ENCODE data around the gene PSMD1.

PSMD1 gene

DNA sequence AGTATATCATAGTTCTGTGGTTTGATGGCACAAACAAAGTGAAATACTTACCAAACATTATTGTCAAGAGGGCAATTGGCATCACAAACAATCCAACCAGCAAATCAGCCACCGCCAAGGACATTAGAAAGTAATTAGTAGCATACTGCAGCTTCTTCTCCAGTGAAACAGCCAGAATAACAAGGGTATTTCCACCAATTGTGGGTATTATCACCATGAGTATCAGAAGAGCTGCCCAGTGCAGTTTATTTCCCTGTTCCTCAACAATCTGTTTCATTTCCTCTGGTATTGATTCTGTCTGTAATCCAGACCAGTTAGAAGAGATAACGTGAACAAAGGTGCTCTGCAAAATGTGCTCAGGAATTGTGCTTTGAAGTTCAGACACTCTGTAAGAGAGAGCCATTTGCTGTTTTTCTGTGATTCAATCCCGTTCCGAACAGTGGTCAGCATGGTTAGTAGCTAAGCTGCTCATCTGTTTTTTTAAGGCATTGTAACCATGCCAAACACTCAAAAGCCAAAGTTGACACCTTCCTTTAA, 66.8 kb downstream of the PSMD1 start:
- ChIA-PET CTCF (interaction anchor here (0.7 to 3.3 kb wide), 3 partner anchors 20 to 107 kb away, joined by 3 to 20 read pairs (median 7); no protein-coding TSS in a partner anchor), POLR2A (interaction anchor here (0.7 kb wide), 1 partner anchor 19 kb away, joined by 3 read pairs; no protein-coding TSS in a partner anchor)
- TF ChIP-seq, protein P1, sequence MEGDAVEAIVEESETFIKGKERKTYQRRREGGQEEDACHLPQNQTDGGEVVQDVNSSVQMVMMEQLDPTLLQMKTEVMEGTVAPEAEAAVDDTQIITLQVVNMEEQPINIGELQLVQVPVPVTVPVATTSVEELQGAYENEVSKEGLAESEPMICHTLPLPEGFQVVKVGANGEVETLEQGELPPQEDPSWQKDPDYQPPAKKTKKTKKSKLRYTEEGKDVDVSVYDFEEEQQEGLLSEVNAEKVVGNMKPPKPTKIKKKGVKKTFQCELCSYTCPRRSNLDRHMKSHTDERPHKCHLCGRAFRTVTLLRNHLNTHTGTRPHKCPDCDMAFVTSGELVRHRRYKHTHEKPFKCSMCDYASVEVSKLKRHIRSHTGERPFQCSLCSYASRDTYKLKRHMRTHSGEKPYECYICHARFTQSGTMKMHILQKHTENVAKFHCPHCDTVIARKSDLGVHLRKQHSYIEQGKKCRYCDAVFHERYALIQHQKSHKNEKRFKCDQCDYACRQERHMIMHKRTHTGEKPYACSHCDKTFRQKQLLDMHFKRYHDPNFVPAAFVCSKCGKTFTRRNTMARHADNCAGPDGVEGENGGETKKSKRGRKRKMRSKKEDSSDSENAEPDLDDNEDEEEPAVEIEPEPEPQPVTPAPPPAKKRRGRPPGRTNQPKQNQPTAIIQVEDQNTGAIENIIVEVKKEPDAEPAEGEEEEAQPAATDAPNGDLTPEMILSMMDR (IDR thresholded peaks at IDR 0.05; ENCODE audit: insufficient read depth, low read length, missing control alignments) = no peak
- no peak for DNase-seq (ENCODE audit: low read depth, low spot score)
- H3K4me3 ChIP-seq (ENCODE audit: low read depth, low read length) = no peak overlapping the region

DNA sequence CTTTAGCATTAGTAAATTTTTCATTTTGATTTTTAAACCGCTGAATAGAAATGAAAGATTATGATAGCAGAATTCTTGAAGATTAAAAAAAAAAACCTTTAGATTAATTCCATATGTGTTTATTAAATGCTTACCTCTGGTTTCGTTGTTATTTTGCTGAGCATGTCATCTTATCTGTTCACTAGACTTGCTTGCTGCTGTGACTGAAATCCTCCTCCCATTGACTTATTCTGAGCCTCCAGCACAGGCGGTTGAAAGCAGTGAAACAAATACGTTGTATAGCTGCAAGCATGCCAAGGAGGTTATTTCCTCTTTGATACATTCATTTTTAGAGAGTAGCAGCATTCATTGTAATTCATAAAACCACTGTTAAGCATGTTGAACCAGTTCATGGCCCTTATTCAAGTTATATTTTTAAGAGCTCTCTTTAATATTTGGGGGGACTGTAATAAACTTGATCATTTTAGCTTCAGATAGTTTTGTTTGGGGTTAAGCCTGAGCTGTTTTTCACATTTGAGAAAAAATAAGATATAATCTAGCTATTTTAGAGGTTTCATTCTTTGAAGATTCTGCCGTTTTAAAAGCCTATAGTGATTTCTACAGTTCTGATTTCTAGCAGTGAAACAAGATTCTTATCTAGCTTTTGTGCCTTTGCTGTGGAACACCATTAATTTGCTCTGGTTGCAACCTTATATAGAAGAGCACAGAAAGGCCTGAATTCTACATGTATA, 68.3 kb downstream of the PSMD1 start, which contains the start of gene HTR2B:
TSS of gene HTR2B (minus strand) at position 205 of the 731 bp plus-strand sequence. CDS start 1,278 bp downstream, outside the sequence.
- TF ChIP-seq, protein P1 (IDR thresholded peaks at IDR 0.05; ENCODE audit: insufficient read depth, low read length, missing control alignments) = no peak
- H3K4me3 ChIP-seq (ENCODE audit: low read depth, low read length) = no peak within 1 kb of the TSS
- POLR2A ChIA-PET = no interaction called here
- CTCF ChIA-PET = interaction anchor here (0.9 to 3.3 kb wide), 3 partner anchors 12 to 67 kb away, joined by 3 to 20 read pairs (median 3); no protein-coding TSS in a partner anchor
- DNase-seq (ENCODE audit: low read depth, low spot score) = no peak

DNA sequence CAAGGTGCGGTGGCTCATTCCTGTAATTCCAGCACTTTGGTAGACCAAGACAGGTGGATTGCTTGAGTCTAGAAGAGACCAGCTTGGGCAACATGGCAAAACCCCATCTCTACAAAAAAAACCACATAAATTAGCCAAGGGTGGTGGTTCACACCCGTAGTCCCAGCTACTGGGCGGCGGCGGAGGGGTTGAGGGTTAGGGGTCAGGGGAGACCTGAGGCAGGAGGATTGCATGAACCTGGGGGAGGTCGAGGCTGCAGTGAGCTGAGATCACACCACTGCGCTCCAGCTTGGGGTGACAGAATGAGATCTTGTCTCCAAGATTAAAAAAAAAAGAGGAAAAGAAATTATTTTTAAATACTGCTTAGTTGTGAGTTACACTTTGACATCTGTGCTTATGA, 69.5 kb downstream of the PSMD1 start:
- no peak overlapping the region for H3K4me3 ChIP-seq (ENCODE audit: low read depth, low read length)
- ChIA-PET CTCF (interaction anchor here (1.3 kb wide), 1 partner anchor 101 kb away, joined by 5 read pairs; no protein-coding TSS in a partner anchor), POLR2A (no interaction called here)
- no peak for DNase-seq (ENCODE audit: low read depth, low spot score)
- TF ChIP-seq, protein P1 (IDR thresholded peaks at IDR 0.05; ENCODE audit: insufficient read depth, low read length, missing control alignments) = no peak

DNA sequence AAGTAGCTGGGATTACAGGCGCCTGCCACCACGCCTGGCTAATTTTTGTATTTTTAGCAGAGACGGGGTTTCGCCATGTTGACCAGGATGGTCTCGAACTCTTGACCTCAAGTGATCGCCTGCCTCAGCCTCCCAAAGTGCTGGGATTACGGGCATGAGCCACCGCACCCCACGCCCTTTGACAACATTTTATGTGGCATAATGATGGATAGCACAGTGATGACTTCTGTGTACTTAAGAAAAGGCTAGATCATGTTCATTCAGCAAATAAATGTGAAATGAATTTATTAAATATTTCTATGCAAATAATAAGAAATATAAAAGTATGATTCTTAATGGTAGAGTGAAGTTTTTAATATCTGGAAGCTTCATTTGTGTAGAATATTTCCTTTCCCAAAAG, 70.8 kb downstream of the PSMD1 start:
- ChIA-PET CTCF (interaction anchor here (1.3 to 2.4 kb wide), 4 partner anchors 16 to 100 kb away, joined by 4 to 13 read pairs (median 5); no protein-coding TSS in a partner anchor), POLR2A (no interaction called here)
- no peak for DNase-seq (ENCODE audit: low read depth, low spot score)
- no peak overlapping the region for H3K4me3 ChIP-seq (ENCODE audit: low read depth, low read length)
- TF ChIP-seq, protein P1 (IDR thresholded peaks at IDR 0.05; ENCODE audit: insufficient read depth, low read length, missing control alignments) = no peak

DNA sequence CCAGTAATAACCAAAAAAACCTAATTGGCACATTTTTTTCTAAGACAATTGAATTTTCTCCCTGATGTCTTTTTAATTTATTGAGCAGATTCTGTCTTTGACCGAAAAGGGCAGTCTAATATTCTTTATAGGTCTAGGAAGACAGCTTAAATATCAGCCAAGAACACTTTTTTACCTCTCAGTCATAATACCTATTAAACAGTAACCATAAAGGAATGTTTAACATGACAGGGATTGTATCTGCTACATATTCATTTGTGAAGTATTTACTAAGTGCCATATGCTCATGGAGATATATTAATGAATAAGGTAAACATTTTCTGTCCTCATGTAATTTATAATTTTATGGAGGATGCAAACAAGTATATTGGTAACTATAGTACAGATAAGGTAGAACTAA, 71.3 kb downstream of the PSMD1 start:
- no peak for DNase-seq (ENCODE audit: low read depth, low spot score)
- CTCF ChIA-PET = interaction anchor here (0.5 to 2.6 kb wide), 5 partner anchors 10 to 99 kb away, joined by 3 to 13 read pairs (median 5); no protein-coding TSS in a partner anchor
- TF ChIP-seq, protein P1 (IDR thresholded peaks at IDR 0.05; ENCODE audit: insufficient read depth, low read length, missing control alignments) = no peak
- no peak overlapping the region for H3K4me3 ChIP-seq (ENCODE audit: low read depth, low read length)
- POLR2A ChIA-PET = no interaction called here

DNA sequence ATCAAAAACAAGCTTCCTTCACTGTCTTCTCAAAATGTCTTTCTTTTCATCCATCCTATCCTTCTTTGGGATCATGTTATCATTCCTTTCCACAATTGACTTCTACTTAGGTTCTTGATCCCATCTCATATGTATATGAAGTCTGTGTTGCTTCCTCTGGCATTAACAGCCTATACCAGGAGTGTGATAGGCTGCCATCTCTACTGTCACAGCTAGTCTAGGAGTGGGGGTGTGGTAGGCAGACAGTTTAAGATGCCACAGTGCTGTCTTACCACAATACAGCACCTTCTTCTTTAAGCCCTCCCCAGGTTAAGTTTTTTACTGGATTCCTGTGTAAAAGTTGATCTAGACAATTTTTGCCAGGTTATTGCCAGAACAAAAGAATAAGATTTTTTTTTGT, 71.9 kb downstream of the PSMD1 start:
- TF ChIP-seq, protein P1 (IDR thresholded peaks at IDR 0.05; ENCODE audit: insufficient read depth, low read length, missing control alignments) = no peak
- ChIA-PET CTCF (interaction anchor here (0.5 to 2.6 kb wide), 11 partner anchors 8 to 99 kb away, joined by 3 to 13 read pairs (median 5); no protein-coding TSS in a partner anchor), POLR2A (no interaction called here)
- DNase-seq (ENCODE audit: low read depth, low spot score) = no peak
- no peak overlapping the region for H3K4me3 ChIP-seq (ENCODE audit: low read depth, low read length)

Measured in AG04449 (cell line).